ENCODE results near the gene ACSM4. TPM values are rescaled to one million over a fixed set of nuclear protein-coding genes. Genes with fewer than 3 reads are reported as not detected.

The ACSM4 gene
- total RNA-seq, 2 experiments from 2014 or later, result not detected

DNA sequence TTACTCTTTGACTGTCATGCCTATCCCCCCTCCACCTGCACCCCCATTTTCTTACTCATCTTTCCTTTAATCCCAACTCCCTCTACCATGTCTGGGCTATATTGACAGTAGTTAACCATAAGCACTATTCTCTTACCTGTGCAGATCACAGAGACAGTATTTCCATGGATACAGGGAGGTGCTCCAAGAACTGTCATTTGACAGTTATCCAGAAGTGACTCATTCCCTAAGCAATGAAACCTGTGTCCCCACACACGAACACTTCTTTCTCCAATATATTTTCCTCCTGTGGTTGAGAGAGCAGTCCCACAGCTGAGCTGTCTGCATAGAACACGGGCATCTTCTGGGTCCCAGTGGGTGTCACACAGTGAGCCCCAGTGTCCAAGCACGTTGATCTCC is 71.3 kb downstream of the ACSM4 start:
- Mint-ChIP-seq H3K36me3 (ENCODE audit: low read depth) (no peaks in the 10 kb centered on the region), H3K27me3 (peaks cover 17% of the 10 kb centered on the region), H3K9me3 (peaks cover 2% of the 10 kb centered on the region), H3K4me1 (ENCODE audit: low read depth) (no peaks in the 10 kb centered on the region), H3K27ac (no peak overlapping the region), H3K4me3 (no peak overlapping the region)
- ChIA-PET CTCF (no interaction called here), POLR2A (no interaction called here)
- DNase-seq (no peak), ATAC-seq (no peak)
- TF ChIP-seq, protein P1, sequence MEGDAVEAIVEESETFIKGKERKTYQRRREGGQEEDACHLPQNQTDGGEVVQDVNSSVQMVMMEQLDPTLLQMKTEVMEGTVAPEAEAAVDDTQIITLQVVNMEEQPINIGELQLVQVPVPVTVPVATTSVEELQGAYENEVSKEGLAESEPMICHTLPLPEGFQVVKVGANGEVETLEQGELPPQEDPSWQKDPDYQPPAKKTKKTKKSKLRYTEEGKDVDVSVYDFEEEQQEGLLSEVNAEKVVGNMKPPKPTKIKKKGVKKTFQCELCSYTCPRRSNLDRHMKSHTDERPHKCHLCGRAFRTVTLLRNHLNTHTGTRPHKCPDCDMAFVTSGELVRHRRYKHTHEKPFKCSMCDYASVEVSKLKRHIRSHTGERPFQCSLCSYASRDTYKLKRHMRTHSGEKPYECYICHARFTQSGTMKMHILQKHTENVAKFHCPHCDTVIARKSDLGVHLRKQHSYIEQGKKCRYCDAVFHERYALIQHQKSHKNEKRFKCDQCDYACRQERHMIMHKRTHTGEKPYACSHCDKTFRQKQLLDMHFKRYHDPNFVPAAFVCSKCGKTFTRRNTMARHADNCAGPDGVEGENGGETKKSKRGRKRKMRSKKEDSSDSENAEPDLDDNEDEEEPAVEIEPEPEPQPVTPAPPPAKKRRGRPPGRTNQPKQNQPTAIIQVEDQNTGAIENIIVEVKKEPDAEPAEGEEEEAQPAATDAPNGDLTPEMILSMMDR (IDR thresholded peaks at IDR 0.05), result no peak
- intact Hi-C loops (cut with micrococcal nuclease), result no loop called here

DNA sequence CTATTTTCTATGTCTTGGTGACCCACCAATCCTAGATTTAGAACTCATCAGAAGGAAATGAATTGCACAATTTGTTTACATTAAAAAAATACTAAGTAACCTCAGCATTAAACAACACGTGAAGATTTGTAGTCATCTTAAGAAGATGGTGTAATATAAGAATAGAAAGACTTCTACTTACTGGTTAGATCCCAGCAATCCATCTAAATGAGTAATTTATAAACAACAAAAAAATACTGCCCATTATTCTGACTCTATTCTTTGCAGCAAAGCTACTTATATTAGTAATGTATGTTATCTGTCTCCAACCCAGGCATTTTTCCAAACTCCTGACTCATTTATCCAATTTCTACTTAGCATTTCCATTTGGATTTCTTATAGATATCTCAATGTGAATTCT is 72.3 kb downstream of the ACSM4 start:
- intact Hi-C loops (cut with micrococcal nuclease), result no loop called here
- H3K27me3 Mint-ChIP-seq, result peaks cover 16% of the 10 kb centered on the region
- no peaks in the 10 kb centered on the region for H3K4me1 Mint-ChIP-seq (ENCODE audit: low read depth)
- H3K9me3 Mint-ChIP-seq, result no peaks in the 10 kb centered on the region
- TF ChIP-seq, protein P1 (IDR thresholded peaks at IDR 0.05), result no peak
- no peak overlapping the region for H3K27ac Mint-ChIP-seq
- ATAC-seq (no peak), DNase-seq (no peak)
- H3K36me3 Mint-ChIP-seq (ENCODE audit: low read depth), result no peaks in the 10 kb centered on the region
- CTCF ChIA-PET, result no interaction called here
- POLR2A ChIA-PET, result no interaction called here
- no peak overlapping the region for H3K4me3 Mint-ChIP-seq

Other genes with a start within 250 kb of the ACSM4 start
- gene C1S, start 243.4 kb upstream of the ACSM4 start, total RNA-seq, result 1 to 10 TPM; 1.7 TPM
- gene C1R, start 211.6 kb upstream of the ACSM4 start, total RNA-seq, result 1 to 10 TPM in 1 of 2 experiments, under 1 TPM in 1; 0.97 to 2.4 TPM
- gene C1RL, start 194.9 kb upstream of the ACSM4 start, total RNA-seq, result 10 to 100 TPM; 10.5 to 11.8 TPM
- gene RBP5, start 175.2 kb upstream of the ACSM4 start, total RNA-seq, result not detected
- gene CLSTN3, start 173.7 kb upstream of the ACSM4 start, total RNA-seq, result 10 to 100 TPM; 29.0 to 30.8 TPM
- gene PEX5, start 114.4 kb upstream of the ACSM4 start, total RNA-seq, result 10 to 100 TPM; 39.0 to 41.8 TPM
- gene CD163L1, start 140.1 kb downstream of the ACSM4 start, total RNA-seq, result not detected
- gene CD163, start 199.7 kb downstream of the ACSM4 start, total RNA-seq, result not detected